ENCODE results near the gene ACVRL1. TPM values are rescaled to one million over a fixed set of nuclear protein-coding genes. Genes with fewer than 3 reads are reported as not detected.

Gene ACVRL1
- total and polyA plus RNA-seq, 9 of the 15 experiments (the other 6 are each of a cell fraction or from before 2014, with no cell fraction given): 0.07 to 1.4 (median 0.30) TPM

- TF ChIP-seq TOE1 (IDR thresholded peaks at IDR 0.05; ENCODE audit: borderline replicate concordance) (peak; percentile 96), TOE1 (CRISPR knock-in tag; IDR thresholded peaks at IDR 0.05; ENCODE audit: borderline replicate concordance, low read depth) (no peak), MEF2D (tag; conservative IDR thresholded peaks at IDR 0.05; ENCODE audit: low read depth) (0 out of 2 replicates have a peak, but pooled peaks have one; percentile 18), MNT (conservative IDR thresholded peaks at IDR 0.05) (no peak), NFXL1 (CRISPR knock-in tag; IDR thresholded peaks at IDR 0.05) (no peak), CAMTA2 (CRISPR knock-in tag; conservative IDR thresholded peaks at IDR 0.05) (no peak), ZNF212 (CRISPR knock-in tag; IDR thresholded peaks at IDR 0.05) (no peak), RCOR1 (IDR thresholded peaks at IDR 0.05; ENCODE audit: borderline replicate concordance in 1 of 2, low read depth in 2 of 2, low read length in 2 of 2) (peak in 1 of 2 experiments; percentile 81; a peak in 1 of 4 replicates), ZMIZ1 (IDR thresholded peaks at IDR 0.05; ENCODE audit: low read depth in 2 of 2, low read length in 2 of 2) (no peak), SMARCB1 (IDR thresholded peaks at IDR 0.05; ENCODE audit: insufficient read length, low read depth) (no peak), ZNF165 (CRISPR knock-in tag; IDR thresholded peaks at IDR 0.05; ENCODE audit: borderline replicate concordance) (no peak), MECOM (CRISPR knock-in tag; IDR thresholded peaks at IDR 0.05) (no peak), TAF15 (IDR thresholded peaks at IDR 0.05; ENCODE audit: low read depth, low read length) (no peak), MXD1 (CRISPR knock-in tag; IDR thresholded peaks at IDR 0.05; ENCODE audit: borderline replicate concordance, poor library complexity, severe bottlenecking) (no peak), CREB3 (tag; conservative IDR thresholded peaks at IDR 0.05; ENCODE audit: low read depth) (0 out of 2 replicates have a peak, but pooled peaks have one; percentile 40), MAZ (CRISPR knock-in tag; conservative IDR thresholded peaks at IDR 0.05 in 1 of 2, IDR thresholded peaks at IDR 0.05 in 1 of 2) (0 out of 4 replicates have a peak, but pooled peaks of 1 of the 2 experiments have one; percentile 20), THAP7 (CRISPR knock-in tag; IDR thresholded peaks at IDR 0.05) (no peak), DPF2 (IDR thresholded peaks at IDR 0.05) (no peak), GATA2 (CRISPR knock-in tag; IDR thresholded peaks at IDR 0.05) (no peak), FOXA3 (CRISPR knock-in tag; conservative IDR thresholded peaks at IDR 0.05 in 1 of 2, IDR thresholded peaks at IDR 0.05 in 1 of 2) (no peak)
Observed at GRCh38 chr12:51886021-51886710, 21.1 kb upstream of the ACVRL1 start (continued).
